Retinal pigment epithelial cell (primary cell): ENCODE results near the gene IGFBP3.

Experiments used
- DNase-seq: peaks from one replicate; pipeline ENCODE4 v3.0.0-alpha.2; 2010; ENCODE audit warnings: low read depth
- H3K4me3 ChIP-seq: 2 replicates; pipeline ENCODE4 v1.5.1; 2011; ENCODE audit warnings: mild to moderate bottlenecking, low read length, control low read depth, moderate library complexity
- CTCF ChIP-seq: conservative IDR thresholded peaks from 2 replicates; pipeline ENCODE4 v1.5.1; 2011; ENCODE audit warnings: low read depth, low read length, control low read depth, inconsistent platforms

Gene IGFBP3

DNA sequence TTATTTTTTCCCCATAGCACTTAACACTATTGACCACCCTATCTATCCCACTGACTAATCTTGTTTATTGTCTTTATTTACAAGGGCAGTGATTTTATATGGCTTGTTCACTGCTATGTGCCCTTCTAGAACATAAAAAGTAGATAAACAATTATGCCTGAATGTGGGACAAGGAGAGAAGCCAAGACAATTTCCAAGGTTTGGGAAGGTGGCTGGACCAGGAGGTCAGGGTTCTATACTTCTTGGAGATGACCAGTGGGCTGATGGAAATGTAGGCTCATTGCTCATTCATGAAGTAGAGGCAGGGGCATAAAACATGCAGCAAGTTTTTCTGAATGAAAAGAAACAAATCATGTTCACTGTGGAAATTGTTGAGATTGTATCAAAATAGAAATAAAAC lies 11.5 kb downstream of the IGFBP3 start:
- H3K4me3 ChIP-seq: no peak overlapping the region
- no peak for TF ChIP-seq CTCF
- no peak for DNase-seq

GRCh38 chr7:45902820-45903219 lies 18.3 kb downstream of the IGFBP3 start:
- no peak for DNase-seq
- TF ChIP-seq CTCF: no peak
- H3K4me3 ChIP-seq: no peak overlapping the region

DNA sequence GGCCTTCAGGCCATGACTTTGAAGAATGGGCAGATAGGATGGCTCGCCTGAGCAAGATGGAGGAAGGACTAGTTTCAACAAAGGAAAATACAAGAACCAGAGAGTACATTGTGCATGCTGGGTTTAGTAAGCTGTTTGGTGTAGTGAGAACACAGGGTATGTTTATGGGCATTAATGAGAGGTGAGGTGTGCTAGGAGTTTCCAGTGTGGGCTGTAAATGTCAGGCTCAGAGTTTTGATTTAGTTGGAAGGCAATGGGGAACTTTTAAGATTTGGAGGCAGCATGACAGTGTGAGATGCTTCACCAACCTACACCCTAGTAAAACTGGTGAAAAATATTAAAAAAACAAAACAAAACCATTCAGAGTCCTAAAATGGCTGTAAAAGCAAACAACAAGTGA lies 19.5 kb downstream of the IGFBP3 start:
- no peak for DNase-seq
- no peak overlapping the region for H3K4me3 ChIP-seq
- no peak for TF ChIP-seq CTCF

DNA sequence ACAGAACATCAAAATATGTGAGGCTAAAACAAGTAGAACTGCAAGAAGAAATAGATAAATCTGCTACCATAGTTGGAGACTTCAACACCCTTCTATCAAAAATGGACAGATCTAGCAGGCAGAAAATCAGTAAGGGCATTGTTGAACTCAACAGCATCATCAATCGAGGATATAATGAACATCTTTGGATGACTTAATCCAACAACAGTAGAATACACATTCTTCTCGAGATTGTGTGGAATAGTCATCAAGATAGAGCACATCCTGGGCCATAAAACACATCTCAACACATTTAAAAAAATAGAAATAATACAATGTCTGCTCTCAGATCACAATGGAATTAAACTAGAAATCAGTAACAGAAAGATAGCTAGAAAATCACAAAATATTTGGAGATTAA lies 22.9 kb downstream of the IGFBP3 start:
- DNase-seq: no peak

GRCh38 chr7:45897042-45897690 lies 23.9 kb downstream of the IGFBP3 start:
- TF ChIP-seq CTCF: no peak
- H3K4me3 ChIP-seq: no peak overlapping the region
- DNase-seq: no peak

More for the DNA sequence above, 22.9 kb downstream of the IGFBP3 start:
- no peak for TF ChIP-seq CTCF
- H3K4me3 ChIP-seq: no peak overlapping the region

- H3K4me3 ChIP-seq: no peak overlapping the region
- DNase-seq: no peak
- TF ChIP-seq CTCF: no peak
These were observed 26.4 kb downstream of the IGFBP3 start for GRCh38 chr7:45894665-45895062.

DNA sequence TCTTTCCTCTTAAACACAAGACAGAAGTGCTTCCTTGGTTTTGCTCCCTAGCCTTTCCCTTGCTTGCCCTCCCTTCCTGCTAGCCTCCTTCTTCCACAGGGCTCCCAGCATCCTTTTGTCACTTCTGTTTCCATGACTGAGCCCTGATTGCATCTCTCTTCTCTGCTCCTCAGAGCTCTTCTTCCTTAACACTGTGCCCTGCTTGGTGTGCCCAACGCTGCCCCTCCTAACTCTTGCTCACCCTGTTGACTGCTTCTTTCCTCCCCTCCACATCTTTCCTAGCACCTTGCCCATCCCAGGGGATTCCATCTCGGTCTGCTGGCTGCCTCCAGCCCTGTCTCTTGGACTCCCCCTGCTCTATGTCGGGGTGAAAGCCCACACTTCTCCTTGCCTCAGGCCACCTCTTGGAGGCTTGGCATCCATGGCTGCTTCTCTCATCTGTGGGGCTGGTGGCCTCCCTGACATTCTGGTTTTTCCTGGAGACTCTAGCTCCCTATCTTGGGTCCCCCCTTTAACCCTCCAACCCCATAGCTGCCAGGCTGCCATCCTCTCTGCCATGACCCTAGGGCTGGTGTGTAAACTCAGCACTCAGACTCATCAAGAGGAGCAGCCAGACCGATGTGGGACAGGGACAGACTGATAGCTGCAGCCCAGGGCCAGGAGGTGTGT lies 26.9 kb downstream of the IGFBP3 start:
- DNase-seq: no peak
- no peak for TF ChIP-seq CTCF
- H3K4me3 ChIP-seq: no peak overlapping the region
